ENCODE results near the gene P2RY8.
"Not testable (repeated sequence)": the region's sequence is repeated elsewhere in the genome, so short reads cannot be mapped to it uniquely, and the experiment has no call there.

P2RY8 gene

DNA sequence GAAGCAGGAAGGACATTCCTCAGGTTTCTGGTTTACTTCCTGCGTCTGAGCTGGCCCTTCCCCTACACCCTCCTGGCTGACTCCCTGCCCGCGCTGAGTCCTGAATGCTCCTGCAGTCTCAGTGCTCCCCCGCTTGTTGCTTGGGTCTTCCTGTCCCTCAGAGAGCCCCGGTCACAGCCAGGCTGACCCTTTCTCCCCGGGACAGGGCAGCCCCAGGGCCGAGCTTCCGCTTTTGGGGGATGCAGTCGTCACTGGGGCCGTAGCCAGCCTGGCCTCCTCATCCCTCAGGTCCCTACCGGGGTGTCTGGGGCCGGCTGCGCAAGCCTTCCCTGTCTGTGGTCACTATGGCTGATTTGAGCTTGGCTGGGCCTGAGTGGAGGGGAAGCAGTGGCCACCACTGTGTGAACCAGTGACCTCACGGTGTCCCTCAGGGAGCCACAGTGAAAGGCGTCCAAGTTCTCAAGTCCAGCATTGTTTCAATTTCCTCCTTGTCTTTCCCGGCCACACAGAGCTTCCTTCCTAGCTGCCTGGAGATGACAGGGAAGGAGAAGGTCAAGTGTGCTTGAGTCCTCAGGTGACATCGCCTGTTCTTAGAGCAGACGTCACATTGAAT lies 50.1 kb downstream of the P2RY8 start:
- DNase-seq (ENCODE audit: low read depth): no peak

- DNase-seq (ENCODE audit: low read depth): no peak
These were observed 50.8 kb downstream of the P2RY8 start for GRCh38 chrX:1486177-1486576.

GRCh38 chrX:1485033-1485432 lies 52.0 kb downstream of the P2RY8 start:
- no peak for DNase-seq (ENCODE audit: low read depth)

- no peak for DNase-seq (ENCODE audit: low read depth)
These were observed 52.4 kb downstream of the P2RY8 start for GRCh38 chrX:1484638-1485019.

DNA sequence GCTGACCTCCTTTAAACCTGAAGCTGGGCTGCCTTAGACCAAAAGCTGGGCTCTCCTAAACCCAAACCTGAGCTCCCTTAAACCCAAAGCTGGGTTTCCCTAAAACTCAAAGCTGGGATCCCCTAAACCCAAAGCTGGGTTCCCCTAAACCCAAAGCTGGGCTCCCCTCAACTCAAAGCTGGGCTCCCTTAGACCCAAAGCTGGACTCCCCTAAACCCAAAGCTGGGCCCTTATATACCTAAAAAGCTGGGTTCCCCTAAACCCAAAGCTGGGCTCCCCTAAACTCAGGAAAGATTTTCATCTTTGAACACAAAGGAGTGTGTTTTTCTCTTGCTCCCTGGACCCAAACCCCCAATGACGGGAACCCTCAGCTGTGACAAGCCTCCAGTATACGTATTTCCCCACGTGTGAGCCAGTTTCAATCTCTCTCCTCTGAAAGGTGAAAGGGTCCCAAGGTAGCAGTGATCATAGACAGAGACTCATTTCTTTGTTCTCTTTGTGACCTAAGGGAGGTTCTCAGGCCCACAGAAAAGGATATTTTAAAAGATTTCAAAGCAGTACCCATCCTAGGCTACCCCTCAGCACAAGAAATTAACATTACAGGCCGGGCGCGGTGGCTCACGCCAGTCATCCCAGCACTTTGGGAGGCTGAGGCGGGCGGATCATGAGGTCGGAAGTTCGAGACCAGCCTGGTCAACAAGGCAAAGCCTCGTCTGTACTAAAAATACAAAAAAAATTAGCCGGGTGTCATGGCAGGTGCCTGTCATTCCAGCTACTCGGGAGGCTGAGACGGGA lies 52.9 kb downstream of the P2RY8 start:
- no peak for DNase-seq (ENCODE audit: low read depth)

DNA sequence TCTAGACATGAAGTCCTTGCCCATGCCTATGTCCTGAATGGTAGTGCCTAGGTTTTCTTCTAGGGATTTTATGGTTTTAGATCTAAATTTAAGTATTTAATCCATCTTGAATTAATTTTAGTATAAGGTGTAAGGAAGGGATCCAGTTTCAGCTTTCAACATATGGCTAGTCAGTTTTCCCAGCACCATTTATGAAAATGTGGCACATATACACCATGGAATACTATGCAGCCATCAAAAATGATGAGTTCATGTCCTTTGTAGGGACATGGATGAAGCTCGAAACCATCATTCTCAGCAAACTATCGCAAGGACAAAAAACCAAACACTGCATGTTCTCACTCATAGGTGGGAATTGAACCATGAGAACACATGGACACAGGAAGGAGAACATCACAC lies 54.5 kb downstream of the P2RY8 start:
- not testable (repeated sequence) for DNase-seq (ENCODE audit: low read depth)

DNA sequence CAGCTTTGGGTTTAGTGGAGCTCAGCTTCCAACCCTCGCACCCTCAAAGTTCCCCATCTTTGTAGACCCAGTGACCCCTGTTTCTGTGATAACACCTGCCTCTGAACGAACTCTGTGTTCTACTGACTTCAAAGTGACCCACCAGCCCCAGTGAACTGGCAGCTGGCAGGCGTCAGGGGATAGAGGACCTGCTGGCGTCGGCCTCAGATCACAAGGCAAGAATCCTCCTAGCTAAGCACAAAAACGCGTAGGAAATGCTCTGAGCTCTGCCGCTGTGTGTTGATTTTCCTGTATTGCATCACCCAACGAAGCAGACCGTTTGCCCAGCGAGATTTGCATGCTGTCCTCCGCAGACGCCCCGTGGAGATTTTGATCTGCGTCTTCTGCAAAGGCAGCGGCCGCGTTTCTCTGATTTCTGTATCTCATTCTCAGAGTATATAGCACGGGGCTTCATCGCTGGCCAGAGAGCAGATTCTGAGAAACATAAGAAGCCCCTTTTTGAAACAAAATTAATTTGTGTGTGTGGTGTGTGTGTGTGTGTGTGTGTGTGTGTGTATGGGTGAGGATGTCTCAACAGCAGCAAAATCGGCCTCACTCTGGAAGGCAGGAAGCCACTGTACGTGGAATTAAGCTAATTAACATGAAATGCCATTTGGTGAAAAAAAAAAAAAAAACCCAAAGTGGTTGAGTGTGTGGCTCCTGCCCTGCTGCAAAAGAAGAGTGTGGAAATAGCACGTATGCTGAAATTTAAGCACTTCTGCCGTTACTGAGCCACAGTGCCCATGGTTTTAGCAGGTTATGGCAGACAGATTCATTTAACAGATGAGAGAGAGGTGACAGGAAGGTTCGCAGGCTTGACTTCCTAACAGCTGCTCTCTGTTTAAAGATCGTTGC lies 55.1 kb downstream of the P2RY8 start:
- DNase-seq (ENCODE audit: low read depth): peak; percentile 65

GRCh38 chrX:1480082-1480785 lies 56.8 kb downstream of the P2RY8 start:
- DNase-seq (ENCODE audit: low read depth): no peak

DNA sequence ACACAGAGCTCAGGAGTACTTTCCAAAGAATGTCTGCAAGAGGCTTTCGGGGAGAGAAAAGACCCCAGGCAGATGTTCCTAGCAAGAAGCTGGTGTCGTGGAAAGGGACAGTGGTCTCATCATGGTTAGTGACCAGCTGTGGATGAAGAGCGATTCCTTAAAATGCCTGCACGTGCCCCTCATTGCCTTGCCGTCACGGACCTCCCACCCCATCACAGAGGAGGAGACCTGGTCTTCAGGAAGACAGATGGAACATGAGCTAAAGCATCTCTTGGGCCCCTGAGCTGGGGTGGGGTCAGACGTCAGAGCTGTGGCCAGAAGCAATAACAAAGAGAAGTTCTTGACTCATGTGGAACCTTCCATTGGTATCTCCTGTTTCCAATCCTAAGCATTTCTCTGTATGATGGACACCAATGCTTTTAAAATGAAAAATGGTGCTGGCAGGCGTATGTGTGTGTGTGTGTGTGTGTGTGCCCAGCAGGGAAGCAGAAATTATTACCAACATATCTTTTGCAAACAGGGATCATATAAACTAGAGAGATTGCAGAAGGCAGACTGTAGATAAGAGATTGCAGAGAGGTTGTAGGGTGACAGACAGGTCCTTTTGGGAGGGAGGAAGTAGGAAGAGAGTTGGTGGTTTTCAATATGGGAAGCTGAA lies 59.1 kb downstream of the P2RY8 start:
- DNase-seq (ENCODE audit: low read depth): no peak

DNA sequence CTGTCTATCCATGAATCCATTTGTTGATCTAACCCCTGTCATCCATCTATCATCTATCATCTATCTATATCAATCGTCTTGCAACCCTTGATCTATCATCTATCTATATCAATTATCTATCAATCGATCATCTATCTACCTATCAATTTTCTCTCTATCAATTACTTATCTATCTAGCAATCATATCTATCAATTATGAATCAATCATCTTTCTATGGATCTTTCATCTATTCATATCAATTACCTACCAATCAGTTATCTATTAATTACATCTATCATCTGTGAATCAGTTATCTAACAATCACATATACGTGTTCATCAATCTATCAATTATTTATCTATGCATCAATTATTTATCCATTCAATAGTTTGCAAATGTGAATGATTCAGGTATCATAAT lies 59.8 kb downstream of the P2RY8 start:
- DNase-seq (ENCODE audit: low read depth): no peak

- DNase-seq (ENCODE audit: low read depth): no peak
These were observed 60.3 kb downstream of the P2RY8 start for GRCh38 chrX:1476682-1477081.

GRCh38 chrX:1475881-1476280 lies 61.1 kb downstream of the P2RY8 start:
- DNase-seq (ENCODE audit: low read depth): no peak

DNA sequence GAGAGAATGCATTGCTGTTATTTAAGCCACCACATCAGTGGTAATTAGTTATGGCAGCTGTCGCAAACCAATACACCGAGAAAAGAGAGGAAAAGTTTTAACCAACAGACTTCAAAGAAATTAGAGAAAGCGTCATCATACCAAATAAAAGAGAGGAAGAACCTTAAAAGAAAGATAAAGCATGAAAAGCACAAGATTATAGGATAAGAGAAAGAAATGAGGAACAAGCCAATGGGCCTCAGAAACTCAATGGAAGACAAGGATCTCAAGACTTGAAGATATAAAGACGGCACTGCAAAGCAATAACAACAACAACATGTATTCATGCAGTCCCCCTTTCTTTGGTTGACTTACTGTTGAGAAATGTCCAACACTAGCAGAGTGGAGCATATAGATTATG lies 61.5 kb downstream of the P2RY8 start:
- DNase-seq (ENCODE audit: low read depth): no peak

GRCh38 chrX:1474593-1474992 lies 62.4 kb downstream of the P2RY8 start:
- not testable (repeated sequence) for DNase-seq (ENCODE audit: low read depth)

GRCh38 chrX:1472975-1473374 lies 64.0 kb downstream of the P2RY8 start:
- DNase-seq (ENCODE audit: low read depth): no peak

DNA sequence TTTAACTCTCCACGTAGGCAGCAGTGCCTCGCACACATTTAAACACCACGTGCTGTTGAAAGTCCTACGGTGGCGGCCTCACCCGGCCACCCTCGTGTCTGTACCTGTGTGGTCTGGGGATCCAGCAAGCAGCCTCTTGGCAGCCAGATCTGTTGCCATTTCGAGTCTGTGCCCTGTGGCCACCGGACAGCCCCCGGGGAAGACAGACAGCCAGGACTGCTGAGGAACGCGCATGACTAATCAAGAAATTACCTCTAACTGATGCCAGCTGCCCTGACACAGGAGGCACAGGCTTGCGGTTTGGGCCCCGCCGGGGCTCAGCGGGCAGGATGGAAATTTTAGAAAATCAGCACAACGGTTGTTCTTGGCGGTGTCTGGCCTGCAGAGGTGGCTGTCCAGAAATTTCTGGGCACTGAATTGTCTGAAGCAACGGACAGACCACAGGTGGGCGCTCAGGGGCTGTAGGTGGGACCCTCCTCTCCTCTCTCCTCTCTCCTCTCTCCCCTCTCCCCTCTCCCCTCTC lies 68.7 kb downstream of the P2RY8 start:
- DNase-seq (ENCODE audit: low read depth): peak; percentile 74

DNA sequence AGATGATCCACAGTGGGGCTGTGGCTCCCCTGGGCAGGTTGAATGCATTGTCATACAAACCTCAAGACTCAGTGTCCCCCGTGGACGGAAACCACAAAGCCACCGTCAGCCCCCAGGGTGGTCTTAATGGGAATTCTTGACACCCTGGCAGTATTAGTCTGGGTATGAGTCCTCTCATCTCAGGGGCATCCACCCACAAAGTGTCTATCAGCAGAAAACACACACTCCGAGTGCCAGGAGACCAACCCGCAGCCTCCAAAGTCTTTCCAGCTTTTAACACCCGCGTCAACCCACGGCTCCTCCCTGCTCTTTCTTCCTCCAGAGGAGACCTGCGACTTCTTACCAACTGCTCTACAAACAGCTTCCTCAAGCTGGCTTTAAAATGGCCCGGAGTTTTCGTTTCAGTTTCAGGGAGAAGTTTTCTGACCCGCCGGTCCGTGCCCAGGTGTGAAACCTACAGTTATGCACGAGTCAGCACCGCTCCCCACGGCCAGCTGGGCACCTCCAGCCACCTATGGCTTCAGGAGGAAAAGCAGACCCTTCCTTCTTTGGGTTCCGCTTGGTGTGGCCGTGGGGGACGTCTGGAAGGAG lies 69.9 kb downstream of the P2RY8 start:
- no peak for DNase-seq (ENCODE audit: low read depth)

DNA sequence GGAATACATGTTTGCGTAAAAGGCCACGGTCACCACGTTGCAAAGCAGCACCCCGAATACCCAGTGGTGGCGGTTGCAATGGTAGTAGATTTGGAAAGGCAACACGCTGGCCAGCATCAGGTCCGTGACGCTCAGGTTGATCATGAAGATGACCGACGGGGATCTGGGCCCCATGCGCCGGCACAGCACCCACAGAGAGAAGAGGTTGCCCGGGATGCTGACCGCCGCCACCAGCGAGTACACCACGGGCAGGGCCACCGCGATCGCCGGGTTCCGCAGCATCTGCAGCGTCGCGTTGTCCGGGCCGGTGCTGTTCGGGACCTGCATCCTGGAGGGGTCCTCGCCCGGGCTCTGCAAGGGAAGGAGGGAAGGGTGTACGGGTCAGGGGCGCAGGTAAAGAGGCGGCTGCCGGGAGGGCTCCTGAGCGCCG lies 70.7 kb downstream of the P2RY8 start:
- DNase-seq (ENCODE audit: low read depth): no peak

- DNase-seq (ENCODE audit: low read depth): no peak
These were observed 71.4 kb downstream of the P2RY8 start for GRCh38 chrX:1465286-1466231.

DNA sequence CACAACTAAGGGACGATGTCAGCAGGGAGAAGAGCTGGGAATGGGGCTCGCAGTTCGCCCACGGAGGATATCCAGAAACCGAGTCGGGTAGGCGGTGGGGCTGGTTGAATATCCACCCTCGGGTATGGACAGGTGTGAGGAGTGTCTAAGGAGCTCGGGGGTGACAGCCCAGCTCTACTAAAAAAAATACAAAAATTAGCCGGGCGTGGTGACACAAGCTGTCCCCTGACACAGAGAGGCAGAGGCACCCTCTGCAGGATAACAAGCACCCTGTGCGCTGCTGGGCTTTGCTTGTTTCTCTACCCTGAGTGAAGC lies 72.1 kb downstream of the P2RY8 start:
- DNase-seq (ENCODE audit: low read depth): no peak
